Stimulated activated CD4-positive, alpha-beta T cell treated with anti-CD3 and anti-CD28 coated beads, TNF-alpha, amount 100 ng/mL, for 24 hours (primary cell): ENCODE measurements around the gene CD200R1L.

Experiments
- DNase-seq, 3 experiments: peaks; one replicate each; pipeline ENCODE4 v3.0.0-alpha.2; 2020; ENCODE audit warnings: low read depth in 3 of 3

The CD200R1L gene

GRCh38 chr3:112818289-112818688 lies 28.4 kb downstream of the CD200R1L start:
- no peak for DNase-seq

DNA sequence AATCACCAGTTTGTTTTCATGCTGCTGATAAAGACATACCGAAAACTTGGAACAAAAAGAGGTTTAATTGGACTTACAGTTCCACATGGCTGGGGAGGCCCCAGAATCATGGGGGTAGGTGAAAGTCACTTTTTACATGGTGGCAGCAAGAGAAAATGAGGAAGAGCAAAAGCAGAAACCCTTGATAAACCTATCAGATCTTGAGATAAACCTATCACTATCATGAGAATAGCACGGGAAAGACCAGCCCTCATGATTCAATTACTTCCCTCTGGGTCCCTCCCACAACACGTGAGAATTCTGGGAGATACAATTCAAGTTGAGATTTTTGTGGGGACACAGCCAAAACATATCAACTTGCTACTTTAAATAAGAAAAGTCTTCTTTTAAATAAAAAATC lies 28.9 kb downstream of the CD200R1L start:
- DNase-seq: no peak

DNA sequence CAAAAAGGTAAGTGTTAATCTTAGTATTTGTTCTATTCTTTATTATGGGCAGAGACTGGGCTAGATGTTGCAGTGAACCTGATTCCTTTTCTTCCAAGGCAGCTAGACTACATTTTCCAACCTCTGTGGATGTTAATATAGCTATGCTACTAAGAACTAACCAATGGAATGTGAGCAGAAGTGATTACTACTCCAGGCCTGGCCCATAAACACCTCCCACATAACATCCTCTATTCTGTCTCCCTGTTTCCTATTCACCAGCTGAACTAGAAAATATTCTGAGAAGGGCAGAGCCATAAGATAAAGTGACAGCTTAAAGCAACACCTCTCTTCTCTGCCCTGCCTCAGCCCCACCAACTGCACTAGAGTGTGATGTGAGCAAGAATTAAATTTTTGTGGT lies 29.4 kb downstream of the CD200R1L start:
- no peak for DNase-seq

DNA sequence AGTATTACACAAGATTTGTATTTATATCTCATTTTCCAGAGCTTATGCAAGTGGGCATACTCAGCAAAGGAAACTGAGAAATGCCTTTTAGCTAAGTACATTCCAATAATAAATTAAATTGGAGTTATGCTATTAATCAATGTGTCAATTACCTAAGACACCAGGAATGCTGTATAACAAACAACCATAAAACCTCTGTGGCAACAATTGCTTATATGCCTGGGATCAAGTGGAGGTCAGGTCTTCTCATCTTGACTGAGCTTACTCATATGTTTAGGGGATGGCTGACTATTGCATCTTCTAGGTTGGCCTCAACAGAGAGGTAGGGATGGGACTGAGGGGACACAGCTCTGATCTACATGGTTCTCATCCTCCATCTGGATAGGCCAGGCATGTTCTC lies 30.7 kb downstream of the CD200R1L start:
- DNase-seq: no peak

GRCh38 chr3:112814266-112814665 lies 32.4 kb downstream of the CD200R1L start:
- no peak for DNase-seq

- no peak for DNase-seq
These were observed 32.9 kb downstream of the CD200R1L start for GRCh38 chr3:112813723-112814171.

DNA sequence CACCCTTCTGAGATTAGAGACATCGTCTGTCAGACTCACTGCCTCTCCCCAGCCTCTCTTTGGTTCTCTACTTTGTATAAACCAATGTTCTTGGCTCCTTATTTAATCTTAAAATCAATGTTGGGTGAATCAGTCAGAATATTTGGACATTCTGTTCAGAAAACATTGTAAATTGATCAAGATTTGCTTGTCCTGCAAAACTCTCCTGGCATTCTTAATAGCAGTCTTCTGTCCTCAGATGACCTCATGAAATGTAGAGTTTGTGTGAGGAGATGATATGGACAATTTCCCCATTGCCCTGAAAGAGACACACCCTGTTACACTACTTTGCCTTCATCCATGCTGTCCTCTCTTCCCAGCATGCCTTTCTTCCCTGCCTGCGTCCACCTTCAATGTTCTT lies 33.6 kb downstream of the CD200R1L start:
- no peak for DNase-seq

DNA sequence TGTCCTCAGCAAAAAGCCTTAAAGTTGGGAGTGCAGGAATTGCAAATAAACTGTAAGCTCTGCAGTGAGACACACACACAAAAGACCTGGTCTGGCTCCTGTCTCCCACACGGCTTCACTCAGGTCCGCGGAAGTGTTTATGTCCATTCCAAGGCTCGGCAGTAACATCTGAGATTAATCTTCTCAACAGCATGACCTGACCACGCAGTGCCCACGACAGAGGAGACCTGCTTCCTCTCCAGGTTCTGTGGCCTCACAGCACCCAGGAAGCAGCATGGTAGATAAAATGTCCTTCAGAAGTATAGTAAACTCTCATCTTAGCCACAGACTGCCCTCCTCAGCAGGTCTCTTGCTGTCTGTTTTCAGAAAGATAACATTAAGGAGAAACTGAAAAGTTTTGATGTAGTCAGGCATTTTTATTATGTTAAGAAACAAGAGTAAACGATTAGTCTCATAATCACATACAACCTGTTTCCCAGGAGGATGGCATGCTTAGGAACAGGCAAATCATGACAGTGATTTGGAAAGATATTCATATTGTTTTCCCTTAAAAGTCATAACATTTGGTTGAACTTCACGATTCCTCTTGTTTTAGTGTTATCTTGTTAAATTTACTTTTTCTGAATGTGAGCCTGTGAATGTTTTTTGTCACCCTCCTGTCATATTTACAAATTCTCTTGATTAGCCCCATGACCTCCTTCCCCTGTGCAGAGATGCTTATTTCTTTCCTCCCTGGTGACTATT lies 34.6 kb downstream of the CD200R1L start:
- no peak for DNase-seq

GRCh38 chr3:112811131-112811884 lies 35.4 kb downstream of the CD200R1L start:
- DNase-seq: no peak

DNA sequence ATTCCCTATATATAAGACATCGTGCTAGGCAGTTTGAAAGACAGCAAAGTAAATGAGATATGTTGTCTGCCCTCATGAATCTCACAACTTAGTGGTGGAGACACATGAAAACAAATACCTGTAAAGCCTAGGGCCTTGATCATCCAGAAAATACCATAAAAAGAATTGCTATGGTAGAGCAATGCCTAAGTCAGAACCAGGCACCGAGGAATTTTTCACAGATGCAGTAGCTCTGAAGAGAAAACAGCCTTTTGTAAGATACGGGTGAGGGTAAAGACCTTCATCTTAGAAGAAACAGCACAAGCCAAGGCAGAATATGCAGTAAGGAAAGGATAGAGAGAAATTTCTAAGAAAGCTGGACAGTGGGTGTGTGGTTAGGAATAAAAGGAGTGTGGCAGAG lies 36.1 kb downstream of the CD200R1L start:
- no peak for DNase-seq

DNA sequence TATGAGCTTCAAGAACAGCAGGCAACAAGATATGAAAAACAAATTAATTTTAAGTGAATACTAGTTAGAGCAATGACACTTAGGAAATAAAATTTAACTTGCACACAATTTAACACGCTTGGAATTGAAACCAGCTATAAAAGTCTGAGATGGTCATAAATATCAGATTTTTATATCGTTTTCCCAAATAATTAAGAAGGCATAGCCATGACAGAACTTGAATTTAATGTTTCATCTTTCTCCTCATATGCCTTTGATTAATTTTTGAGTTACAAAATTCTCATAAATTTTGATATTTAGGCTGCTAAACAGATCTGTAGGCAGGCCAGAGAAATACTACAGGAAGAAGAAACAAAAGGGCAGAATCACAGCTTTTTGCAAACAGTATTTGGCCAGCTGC lies 38.5 kb downstream of the CD200R1L start:
- no peak for DNase-seq

- no peak for DNase-seq
These were observed 39.0 kb downstream of the CD200R1L start for GRCh38 chr3:112807685-112808084.

DNA sequence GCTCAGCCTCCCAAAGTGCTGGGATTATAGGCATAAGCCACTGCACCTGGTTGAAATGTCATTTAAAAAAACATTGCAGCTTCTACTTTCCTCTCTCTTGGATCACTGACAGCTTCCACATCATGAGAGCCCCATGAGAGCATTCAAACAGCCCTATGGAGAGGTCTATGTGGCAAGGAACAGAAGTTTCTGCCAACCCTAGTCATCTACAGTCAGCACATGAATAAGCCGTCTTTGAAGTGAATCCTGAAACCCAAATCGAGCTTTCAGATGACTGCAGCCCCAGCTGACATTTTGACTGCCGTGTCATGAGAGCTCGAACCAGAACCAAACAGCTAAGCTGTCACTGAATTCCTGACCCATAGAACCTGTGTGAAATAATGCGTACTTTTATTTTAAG lies 39.8 kb downstream of the CD200R1L start:
- DNase-seq: no peak

- no peak for DNase-seq
These were observed 41.5 kb downstream of the CD200R1L start for GRCh38 chr3:112805126-112805525.

DNA sequence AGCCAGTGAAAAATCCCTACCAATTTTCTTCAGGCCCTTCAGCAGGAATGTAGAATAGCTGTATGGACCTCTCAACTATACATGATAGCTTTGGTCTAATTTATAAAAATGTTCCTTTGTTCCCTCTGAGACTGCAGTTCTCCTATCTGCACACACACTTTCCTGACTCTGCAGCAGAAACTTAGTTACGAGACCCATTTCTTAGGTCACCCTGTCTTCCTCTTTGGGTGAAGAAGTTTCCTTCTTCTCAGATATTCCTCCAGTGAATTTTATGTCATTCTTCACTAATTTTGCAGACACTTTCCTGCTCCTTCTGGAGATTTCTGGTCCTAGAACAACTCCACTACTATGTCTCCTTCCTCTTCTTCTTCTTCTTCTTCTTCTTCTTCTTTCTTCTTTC lies 42.6 kb downstream of the CD200R1L start:
- DNase-seq: no peak

DNA sequence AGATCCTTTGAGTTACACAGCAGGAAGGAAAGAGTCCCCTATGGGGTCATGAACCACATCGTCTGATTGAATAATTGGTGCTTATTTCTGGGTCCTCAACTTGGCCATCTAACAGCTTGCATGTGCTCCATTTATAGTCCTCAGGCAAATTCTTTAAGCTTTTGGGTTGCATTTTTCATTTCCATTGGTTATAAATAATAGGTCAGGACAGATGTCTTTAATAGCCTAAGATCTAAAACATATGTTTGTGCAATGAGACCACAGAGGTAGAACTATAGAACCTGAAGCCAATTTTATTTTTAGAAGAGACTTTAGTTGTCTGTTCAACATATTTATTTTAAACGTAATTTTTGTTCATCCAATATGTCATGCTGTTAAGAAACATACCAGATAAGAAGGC lies 43.2 kb downstream of the CD200R1L start:
- DNase-seq: no peak

DNA sequence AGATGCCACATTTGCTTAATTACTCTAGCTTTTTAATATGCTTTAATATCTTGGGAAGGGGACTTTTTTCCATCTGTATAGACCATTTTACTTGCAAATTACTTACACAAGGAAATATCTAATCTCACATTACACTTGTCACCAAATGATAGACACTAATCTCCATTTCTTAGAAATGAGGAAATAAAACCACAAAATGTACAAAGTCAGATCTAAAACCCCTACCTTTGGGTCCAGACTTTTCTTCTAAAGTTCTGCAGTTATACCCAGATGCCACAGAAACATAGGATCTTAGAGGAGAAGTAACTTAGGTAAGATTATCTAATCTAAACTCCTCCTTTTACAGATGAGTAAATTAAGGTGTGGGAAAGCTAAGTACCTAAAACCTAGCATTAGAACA lies 44.3 kb downstream of the CD200R1L start:
- DNase-seq: no peak

DNA sequence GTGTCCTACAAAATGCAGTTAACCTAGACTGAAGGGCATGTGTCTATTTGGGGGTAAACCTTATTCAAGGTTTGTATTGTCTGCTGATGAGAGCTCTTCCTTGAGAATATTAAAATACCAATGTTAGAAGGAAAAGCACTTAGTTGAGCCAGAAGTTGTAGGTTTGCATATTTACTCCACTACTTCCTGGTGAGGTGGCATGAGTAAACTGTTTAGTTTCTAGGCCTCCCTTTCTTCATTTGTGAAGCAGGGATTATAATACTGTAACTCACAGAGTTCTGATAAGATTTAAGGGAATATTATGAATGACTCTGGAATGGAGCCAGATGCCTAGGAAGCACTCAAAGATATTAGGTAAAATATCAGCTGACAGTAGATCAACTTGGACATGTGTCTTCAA lies 46.7 kb downstream of the CD200R1L start:
- DNase-seq: no peak

- no peak for DNase-seq
These were observed 52.0 kb downstream of the CD200R1L start for GRCh38 chr3:112794622-112795172.

DNA sequence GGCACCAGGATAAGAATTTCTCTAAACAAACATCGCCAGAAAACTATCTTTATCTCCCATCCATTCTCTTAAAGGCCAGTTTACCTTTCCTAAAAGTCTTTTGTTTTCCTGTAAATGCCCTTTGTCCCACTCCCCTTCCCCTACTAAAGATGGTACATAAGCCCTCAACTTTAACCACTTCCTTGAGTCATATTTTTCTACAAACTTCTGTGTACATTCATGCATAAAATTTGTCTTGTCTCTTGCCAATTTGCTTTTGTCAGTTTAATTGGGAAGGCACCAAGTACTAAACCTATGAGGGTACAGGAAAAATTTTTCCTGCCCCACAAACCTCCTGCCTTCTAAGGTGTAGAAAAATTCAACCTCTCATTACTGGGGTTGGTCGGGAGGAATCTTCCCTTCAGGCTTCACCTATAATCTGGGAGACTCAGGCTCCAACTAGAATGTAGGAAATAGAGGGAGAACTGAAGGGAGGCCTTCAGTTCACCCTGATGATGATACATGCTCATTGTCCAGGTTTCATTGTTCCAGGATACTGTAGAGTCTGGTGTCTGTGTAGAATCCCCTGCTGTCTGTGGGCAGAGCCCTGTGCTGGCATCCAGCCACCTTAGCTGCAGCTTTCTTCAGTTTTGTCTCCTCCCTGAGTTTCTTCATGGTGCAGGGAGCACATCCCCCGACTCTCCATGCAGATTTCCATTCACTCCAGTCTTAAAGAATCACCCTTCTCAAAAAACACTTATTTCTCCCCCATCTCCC lies 53.2 kb downstream of the CD200R1L start:
- no peak for DNase-seq

- no peak for DNase-seq
These were observed 54.9 kb downstream of the CD200R1L start for GRCh38 chr3:112791736-112792135.

DNA sequence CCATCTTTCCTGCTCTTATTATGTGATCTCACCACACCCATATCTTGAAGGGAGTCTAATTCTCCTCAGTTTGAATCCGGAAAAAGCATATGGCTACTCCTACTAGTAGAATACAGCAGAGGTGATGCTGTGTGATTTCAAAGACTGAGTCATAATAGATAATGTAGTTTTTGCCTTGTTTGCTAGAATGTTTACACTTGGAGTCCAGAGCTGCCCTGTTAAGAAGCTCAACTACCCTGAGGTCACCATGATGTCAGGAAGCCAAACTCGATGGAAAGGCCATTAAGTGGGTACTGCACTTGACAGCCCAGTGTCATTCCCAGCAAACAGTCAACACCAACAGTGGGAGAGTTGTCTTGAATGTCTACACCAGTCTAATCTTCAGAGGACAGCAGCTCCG lies 56.9 kb downstream of the CD200R1L start:
- DNase-seq: no peak
